Activated T-cell treated with anti-CD3 and anti-CD28 coated beads, Interleukin-2, amount 50 U/mL, for 4 hours (primary cell): ENCODE results near the gene PBX1. TPM values are rescaled to one million over a fixed set of nuclear protein-coding genes. Genes with fewer than 3 reads are reported as not detected.

Source experiments
- ATAC-seq, 2 donors: fragments of 200-7000 bp; cut with Tn5 transposase; one replicate each; pipeline ENCODE4 v1.10.0; 2021
- DNase-seq: peaks from one replicate; pipeline ENCODE4 v3.0.0-alpha.2; 2020
- H3K27me3 Mint-ChIP-seq: one replicate; pipeline ENCODE4 v1.8.0; 2021; ENCODE audit warnings: low read depth, mixed read lengths
- H3K36me3 Mint-ChIP-seq: one replicate; pipeline ENCODE4 v1.8.0; 2022; ENCODE audit warnings: mixed read lengths; ENCODE audit not compliant: insufficient read depth
- H3K4me1 Mint-ChIP-seq: one replicate; pipeline ENCODE4 v1.8.0; 2021; ENCODE audit warnings: low read depth, mixed read lengths
- H3K4me3 Mint-ChIP-seq: one replicate; pipeline ENCODE4 v1.8.0; 2021; ENCODE audit warnings: mild to moderate bottlenecking, moderate library complexity, mixed read lengths
- H3K9me3 Mint-ChIP-seq: one replicate; pipeline ENCODE4 v1.8.0; 2021; ENCODE audit warnings: mixed read lengths
- total RNA-seq, 3 donors: library from RNA; stranded (reverse); gene quantifications; one replicate each; pipeline ENCODE4 v1.2.1, GENCODE V29; 2021

The PBX1 gene
- total RNA-seq, 3 donors from 2014 or later, result 0.41 to 0.48 (median 0.47) TPM

DNA sequence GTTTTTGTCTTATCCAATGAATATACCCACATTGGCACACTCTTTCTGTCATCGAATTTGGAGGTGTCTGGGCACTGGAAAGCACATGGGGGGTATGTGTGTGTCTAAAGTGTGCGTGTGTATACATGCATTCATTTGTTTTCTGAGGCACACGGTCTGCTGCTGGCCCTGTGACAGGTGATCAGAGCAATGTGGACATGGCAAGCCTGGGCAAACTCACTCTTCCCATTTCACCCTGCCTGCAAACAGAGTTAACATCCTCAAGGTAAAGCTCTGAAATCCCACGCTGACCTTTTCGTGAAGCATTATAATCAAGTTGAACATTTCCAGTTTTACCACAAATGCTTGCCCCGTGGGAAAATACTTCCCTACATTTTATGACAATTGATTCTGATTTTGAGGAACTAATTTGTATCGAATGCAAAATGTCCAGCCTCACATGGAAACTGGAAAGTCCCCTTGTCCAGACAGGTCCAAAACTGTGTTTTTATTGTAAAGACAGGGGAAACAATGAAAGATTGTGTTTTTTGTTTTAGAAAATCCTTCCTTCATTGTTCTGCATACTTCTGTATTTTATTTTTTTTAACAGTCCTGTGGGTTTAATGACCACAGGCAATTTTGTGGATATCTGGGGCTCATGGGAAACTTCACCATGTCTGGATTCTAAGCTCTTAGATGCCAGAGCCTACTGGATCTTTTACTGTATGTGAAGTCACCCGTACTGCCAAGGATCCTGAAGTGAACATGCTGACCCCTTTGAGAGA is 160.9 kb downstream of the PBX1 start:
- no peaks in the 10 kb centered on the region for H3K9me3 Mint-ChIP-seq
- H3K4me3 Mint-ChIP-seq, result no peak overlapping the region
- DNase-seq (no peak), ATAC-seq (no peak)
- H3K27me3 Mint-ChIP-seq, result no peaks in the 10 kb centered on the region
- H3K4me1 Mint-ChIP-seq, result no peaks in the 10 kb centered on the region
- no peaks in the 10 kb centered on the region for H3K36me3 Mint-ChIP-seq

DNA sequence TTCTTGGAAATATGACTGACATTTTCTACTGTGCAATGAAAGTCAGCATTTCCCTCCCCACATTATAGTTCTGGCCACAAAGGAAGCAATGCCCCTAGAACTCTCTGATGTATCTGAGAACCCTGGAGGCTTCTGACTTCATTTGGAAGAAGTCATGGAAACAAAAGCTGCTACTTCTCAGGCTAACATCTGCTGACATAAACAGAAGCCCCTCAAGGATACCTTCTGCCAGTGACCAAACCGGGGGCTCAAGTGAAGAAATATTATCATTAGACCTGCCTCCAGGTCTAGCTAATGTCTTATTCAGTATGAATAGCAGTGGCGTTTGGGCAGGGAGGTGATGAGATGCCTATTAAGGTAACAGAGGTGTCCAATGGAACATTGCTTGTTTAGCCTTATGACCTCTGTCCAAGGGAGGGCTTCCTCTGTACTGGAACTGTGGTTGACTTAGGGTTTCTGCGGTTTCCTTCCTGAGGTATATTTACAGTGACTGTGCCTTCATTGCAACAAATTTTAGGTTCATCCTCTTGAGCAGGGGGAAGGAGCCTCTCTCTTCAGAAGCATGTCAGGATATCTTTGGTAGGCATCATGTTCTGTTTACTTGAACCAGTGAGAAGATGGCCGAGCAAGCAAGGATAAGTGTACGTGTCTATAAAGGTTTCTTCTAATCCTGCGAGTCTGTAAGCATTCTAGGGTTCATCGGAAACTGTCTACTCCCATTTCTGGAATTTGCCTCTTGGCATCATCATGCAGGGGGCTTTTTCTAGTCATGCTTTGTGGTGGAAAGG is 161.7 kb downstream of the PBX1 start:
- Mint-ChIP-seq H3K4me1 (no peaks in the 10 kb centered on the region), H3K27me3 (no peaks in the 10 kb centered on the region), H3K4me3 (no peak overlapping the region), H3K36me3 (no peaks in the 10 kb centered on the region), H3K9me3 (no peaks in the 10 kb centered on the region)
- DNase-seq, result no peak
- no peak for ATAC-seq

DNA sequence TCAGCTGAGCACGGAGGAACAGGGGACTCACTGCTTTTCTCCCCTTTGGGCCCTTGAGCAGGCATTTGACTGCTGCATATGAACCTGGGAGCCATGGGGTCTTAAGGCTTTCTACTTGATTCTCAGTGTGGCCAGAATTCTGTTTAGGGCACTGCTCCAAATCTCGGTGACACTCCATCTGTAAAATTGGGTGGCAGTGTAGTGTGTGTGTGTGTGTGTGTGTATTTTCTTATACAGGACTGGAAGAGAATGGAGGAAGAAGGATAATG is 162.2 kb downstream of the PBX1 start:
- DNase-seq, result no peak
- Mint-ChIP-seq H3K4me3 (no peak overlapping the region), H3K9me3 (no peaks in the 10 kb centered on the region), H3K27me3 (no peaks in the 10 kb centered on the region), H3K4me1 (no peaks in the 10 kb centered on the region), H3K36me3 (no peaks in the 10 kb centered on the region)
- no peak for ATAC-seq

DNA sequence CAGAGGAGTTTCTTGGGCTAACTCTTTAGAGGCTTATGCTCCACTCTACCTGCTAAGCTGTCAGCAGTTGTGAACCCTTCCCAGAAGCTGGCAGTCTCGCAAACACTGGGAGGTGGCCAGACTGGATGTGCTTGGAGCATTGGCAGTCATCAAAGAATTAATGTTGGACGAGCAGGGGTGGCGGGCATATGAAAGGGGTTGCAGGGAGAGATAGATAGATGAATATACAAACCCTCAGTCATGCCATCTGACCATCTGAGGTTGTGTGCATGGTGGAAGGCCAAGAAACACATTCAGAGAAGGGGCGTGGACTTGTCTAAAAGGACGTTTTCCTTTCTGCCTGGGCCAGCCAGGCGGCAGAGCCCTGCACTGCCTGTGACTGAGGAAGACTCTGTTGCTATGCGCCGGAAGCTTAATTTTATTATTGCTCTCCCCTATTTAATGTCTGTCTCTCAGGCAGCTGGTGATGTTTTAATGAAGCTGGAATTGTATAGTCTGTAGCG is 164.4 kb downstream of the PBX1 start:
- H3K36me3 Mint-ChIP-seq, result no peaks in the 10 kb centered on the region
- ATAC-seq (no peak), DNase-seq (no peak)
- no peaks in the 10 kb centered on the region for H3K9me3 Mint-ChIP-seq
- H3K4me3 Mint-ChIP-seq, result no peak overlapping the region
- no peaks in the 10 kb centered on the region for H3K27me3 Mint-ChIP-seq
- H3K4me1 Mint-ChIP-seq, result no peaks in the 10 kb centered on the region

DNA sequence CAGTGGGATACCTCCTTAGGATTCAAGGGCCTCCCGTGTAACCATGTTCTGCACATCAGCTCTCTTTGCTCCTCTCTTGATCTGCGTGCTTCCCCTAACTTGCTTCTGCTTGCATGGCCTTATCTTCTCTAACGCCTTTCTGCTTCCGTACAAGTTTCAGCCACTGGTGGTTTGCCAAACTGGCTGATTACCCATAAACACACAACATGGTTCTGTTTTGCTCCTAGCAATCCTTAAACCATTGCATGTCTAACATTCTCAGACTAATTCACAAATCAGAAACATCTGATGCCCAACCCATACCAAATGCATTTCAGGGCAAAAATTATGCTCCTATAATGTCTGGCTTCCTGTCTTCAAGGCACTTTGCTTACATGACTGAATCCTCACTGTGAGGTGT is 166.4 kb downstream of the PBX1 start:
- no peak for DNase-seq
- H3K36me3 Mint-ChIP-seq, result no peaks in the 10 kb centered on the region
- no peak for ATAC-seq
- no peaks in the 10 kb centered on the region for H3K27me3 Mint-ChIP-seq
- H3K9me3 Mint-ChIP-seq, result no peaks in the 10 kb centered on the region
- no peak overlapping the region for H3K4me3 Mint-ChIP-seq
- no peaks in the 10 kb centered on the region for H3K4me1 Mint-ChIP-seq

DNA sequence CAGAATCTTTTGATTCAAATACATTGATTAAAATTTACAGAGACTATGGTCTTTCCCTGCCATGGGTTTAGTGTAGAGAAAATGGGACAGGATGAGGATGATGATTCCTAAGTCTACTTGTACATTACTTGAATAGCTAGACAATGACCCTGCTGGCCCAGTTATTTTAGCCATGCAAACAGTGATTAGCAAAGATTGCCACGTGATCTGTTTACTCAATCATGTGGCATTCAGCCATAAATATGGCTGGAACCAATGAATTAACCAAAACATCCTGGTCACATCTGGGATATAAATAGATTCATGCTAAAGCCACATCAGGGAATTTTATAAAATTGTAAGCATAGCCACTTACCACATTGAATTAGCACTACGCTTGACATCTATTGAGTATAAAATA is 167.3 kb downstream of the PBX1 start:
- no peaks in the 10 kb centered on the region for H3K27me3 Mint-ChIP-seq
- ATAC-seq (no peak), DNase-seq (no peak)
- H3K36me3 Mint-ChIP-seq, result no peaks in the 10 kb centered on the region
- no peaks in the 10 kb centered on the region for H3K9me3 Mint-ChIP-seq
- H3K4me1 Mint-ChIP-seq, result no peaks in the 10 kb centered on the region
- no peak overlapping the region for H3K4me3 Mint-ChIP-seq

DNA sequence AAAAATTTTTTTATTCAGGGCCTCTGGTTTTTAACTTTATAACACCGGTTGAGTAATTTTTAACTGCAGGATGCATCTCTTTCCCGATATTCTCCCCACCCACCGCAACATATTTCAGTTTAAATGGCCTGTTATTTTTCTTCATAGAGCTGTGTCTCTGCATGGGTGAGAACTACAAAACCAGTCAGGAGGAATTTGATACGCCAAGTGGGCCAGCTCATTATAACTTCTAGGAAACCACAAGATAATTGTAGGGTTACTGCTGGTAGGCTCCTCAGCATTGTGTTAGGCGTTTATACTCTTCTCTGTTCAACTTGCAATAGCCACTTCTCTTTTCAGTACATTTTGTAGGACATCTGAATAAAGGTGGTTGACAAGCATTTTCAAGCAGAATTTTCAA is 169.7 kb downstream of the PBX1 start:
- Mint-ChIP-seq H3K4me1 (no peaks in the 10 kb centered on the region), H3K27me3 (no peaks in the 10 kb centered on the region), H3K4me3 (no peak overlapping the region), H3K9me3 (no peaks in the 10 kb centered on the region), H3K36me3 (no peaks in the 10 kb centered on the region)
- no peak for DNase-seq
- ATAC-seq, result no peak

DNA sequence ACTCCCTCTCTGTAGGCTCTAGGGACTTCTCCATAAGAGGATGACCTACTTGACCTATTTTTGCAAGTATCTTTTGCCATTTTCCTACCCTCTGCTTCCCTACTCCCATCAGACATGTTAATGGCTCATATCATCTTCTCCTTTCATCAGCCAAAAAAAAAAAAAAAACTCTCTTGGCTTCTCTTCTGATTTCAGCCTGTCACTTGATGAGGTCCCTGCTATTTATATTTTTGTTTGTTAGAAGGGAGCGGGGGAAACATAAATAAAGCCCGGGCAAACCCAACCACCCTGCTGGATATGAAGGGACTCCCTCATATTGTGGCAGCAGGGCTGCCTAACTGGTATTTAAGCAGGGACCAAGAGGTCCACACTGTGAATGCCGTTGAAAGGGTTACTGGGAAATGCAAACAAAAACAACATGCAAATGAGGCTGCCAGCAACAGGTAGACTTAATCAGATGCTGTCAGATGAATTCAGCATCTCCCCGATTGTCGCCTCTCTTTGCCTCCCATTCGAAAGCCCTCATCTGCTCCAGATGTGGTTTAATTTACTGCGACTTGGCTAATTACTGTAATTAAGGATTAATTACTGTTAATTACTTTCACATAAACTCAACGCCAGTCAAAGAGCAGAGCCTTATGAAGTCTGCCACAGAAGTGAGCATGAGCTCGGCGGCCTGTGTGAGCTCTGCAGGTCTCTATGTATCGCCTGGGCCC is 172.3 kb downstream of the PBX1 start:
- no peaks in the 10 kb centered on the region for H3K36me3 Mint-ChIP-seq
- no peak for ATAC-seq
- H3K27me3 Mint-ChIP-seq, result no peaks in the 10 kb centered on the region
- no peak overlapping the region for H3K4me3 Mint-ChIP-seq
- no peaks in the 10 kb centered on the region for H3K4me1 Mint-ChIP-seq
- no peaks in the 10 kb centered on the region for H3K9me3 Mint-ChIP-seq
- DNase-seq, result no peak

DNA sequence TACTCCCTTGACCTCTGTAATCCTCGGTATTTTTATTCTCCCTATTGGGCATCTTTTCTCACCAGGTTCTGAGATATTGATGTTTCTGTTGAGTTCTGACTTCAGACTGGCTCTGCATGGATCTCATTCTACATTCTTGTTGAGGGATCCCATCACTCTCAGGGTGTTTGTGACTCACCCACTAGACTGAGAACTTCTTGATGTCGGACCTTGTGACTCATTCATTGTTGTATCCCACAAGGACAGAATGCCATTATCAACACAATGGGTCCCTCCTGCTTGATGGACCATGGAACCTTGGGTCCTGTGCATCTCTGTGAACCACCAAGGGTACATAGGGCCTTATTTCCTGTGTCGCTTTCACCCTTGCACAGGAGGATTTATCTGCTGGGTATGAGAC is 174.1 kb downstream of the PBX1 start:
- H3K4me1 Mint-ChIP-seq, result no peaks in the 10 kb centered on the region
- no peaks in the 10 kb centered on the region for H3K9me3 Mint-ChIP-seq
- DNase-seq, result no peak
- no peak for ATAC-seq
- no peak overlapping the region for H3K4me3 Mint-ChIP-seq
- H3K27me3 Mint-ChIP-seq, result no peaks in the 10 kb centered on the region
- H3K36me3 Mint-ChIP-seq, result no peaks in the 10 kb centered on the region

DNA sequence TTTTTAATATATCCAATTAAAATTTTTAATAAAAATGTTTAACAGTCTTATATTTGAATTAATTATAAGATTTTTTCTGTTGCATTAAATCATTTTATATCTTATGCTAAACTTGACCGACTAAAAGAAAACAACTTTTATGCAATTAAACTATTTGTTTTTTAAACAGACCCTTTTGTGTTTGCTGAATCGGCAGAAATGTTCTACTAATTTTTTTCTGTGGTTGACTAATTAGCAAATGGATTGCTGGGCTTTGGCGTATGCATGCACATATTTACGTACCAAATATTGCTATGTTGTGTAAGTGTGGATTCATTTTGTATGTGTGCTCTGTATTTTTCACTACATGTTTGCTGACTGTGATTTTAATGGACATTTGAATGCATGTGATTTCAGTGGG is 174.8 kb downstream of the PBX1 start:
- Mint-ChIP-seq H3K4me3 (no peak overlapping the region), H3K4me1 (no peaks in the 10 kb centered on the region), H3K9me3 (no peaks in the 10 kb centered on the region), H3K27me3 (no peaks in the 10 kb centered on the region), H3K36me3 (no peaks in the 10 kb centered on the region)
- no peak for DNase-seq
- ATAC-seq, result no peak

DNA sequence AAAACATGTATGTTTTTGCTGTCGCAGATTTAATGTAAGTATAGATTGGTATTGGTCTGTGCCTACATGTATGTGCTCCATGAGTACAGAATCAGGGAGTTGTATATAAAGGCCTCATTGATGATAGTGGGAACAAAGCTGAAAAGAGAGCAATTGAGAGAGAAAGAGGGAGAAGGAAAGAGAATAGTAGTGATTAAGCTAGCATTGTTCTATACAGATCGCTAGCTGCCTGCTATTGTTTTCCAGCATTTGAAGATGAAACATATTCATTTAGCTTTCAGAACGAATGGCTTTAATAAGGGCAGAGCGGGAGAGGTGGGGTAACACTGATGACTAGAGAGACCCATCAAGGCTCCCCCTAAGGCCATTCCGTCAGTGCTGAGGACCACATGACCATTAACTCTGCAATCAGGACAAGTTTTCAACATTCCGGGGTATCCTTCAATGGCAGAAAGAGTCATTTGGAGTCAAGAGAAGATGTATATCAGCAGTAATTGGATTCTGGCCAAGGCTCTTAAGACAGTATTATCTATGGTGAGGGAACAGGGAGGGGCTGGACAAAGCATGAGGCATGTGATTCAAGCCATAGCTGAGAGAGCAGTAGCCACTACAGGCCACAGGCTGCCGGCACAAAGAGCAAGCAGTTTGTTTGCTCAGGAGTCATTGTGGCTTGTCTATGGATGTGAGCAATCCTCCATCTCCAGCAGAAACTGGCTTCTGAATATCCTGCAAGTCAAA is 176.5 kb downstream of the PBX1 start:
- DNase-seq, result no peak
- ATAC-seq, result no peak
- Mint-ChIP-seq H3K4me1 (no peaks in the 10 kb centered on the region), H3K4me3 (no peak overlapping the region), H3K9me3 (no peaks in the 10 kb centered on the region), H3K36me3 (no peaks in the 10 kb centered on the region), H3K27me3 (no peaks in the 10 kb centered on the region)

DNA sequence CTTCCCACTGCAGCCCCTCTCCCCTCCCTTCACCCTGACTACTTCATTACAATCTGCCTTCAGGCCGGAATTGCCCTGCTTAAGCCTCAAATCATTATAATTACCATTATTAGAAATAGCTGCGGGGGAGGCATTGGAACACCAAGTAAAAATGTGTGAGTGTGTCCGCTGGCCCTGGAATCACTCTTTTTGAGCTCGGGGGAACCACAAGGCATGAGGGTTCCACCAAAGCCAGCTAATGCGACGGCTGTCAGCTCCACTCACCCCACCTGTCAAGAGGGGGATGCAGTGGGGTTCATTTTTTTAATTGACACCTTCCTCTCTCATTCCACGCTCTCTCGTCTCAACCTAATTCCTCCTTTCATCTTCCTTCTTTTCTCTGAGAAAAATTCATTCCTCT is 177.2 kb downstream of the PBX1 start:
- Mint-ChIP-seq H3K9me3 (no peaks in the 10 kb centered on the region), H3K36me3 (no peaks in the 10 kb centered on the region), H3K4me3 (no peak overlapping the region), H3K27me3 (no peaks in the 10 kb centered on the region), H3K4me1 (no peaks in the 10 kb centered on the region)
- DNase-seq (no peak), ATAC-seq (no peak)

DNA sequence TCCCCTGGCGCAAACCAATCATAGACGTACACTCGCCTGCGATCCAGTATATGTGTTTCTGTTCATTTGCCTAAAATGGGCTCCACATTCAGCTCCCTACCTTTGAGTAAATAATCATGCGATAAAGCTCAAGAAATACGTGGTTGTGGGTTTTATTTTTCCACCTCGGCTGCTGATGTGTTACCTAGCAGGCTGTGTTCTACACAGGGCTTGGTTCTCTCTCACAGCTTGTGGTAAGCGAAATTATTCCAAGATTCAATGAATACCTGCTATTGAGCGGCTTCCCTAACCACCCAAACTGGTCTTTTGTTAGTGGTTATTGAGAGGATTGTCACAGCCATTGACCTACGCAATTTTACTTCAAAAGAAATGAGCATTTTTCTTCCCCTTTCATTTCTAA is 180.2 kb downstream of the PBX1 start:
- DNase-seq (no peak), ATAC-seq (no peak)
- Mint-ChIP-seq H3K4me1 (no peaks in the 10 kb centered on the region), H3K4me3 (no peak overlapping the region), H3K9me3 (no peaks in the 10 kb centered on the region), H3K36me3 (no peaks in the 10 kb centered on the region), H3K27me3 (no peaks in the 10 kb centered on the region)

DNA sequence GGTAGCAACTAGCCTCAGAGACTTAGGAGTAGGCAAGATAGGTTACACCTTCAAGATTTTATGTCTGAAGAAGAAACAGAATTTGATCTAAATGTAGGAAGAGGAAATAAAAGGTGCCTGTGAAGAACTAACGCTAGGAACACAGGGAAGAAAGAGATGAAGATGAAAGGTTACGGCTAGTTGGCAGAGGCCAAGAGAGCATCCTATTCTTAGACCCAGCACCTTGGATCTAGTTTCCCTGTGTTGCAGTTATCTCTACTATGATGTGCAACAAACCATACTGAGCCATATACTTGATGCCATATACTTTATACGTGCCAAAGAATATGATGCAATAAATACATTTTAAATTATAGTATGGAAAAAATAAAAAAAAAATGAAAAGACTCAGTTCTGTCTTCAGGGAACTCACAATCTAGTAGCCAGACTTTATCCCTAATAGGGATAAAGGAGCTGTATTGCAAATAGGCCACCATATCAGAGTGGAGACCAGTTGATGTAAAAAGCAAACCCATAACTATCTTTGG is 181.1 kb downstream of the PBX1 start:
- H3K4me1 Mint-ChIP-seq, result no peaks in the 10 kb centered on the region
- H3K27me3 Mint-ChIP-seq, result no peaks in the 10 kb centered on the region
- H3K36me3 Mint-ChIP-seq, result no peaks in the 10 kb centered on the region
- ATAC-seq (no peak), DNase-seq (no peak)
- H3K9me3 Mint-ChIP-seq, result no peaks in the 10 kb centered on the region
- no peak overlapping the region for H3K4me3 Mint-ChIP-seq
